Measurements from ENCODE around the gene ENDOV. TPM values are rescaled to one million over a fixed set of nuclear protein-coding genes. Genes with fewer than 3 reads are reported as not detected.
A peak's percentile ranks its signal among the peaks of the same experiment; 100 is the strongest.

The ENDOV gene
- total RNA-seq, 2 donors from 2014 or later: 19.1 to 25.3 TPM

- Histone ChIP-seq H3K9me3 (no peaks in the 10 kb centered on the region), H3K4me1 (no peaks in the 10 kb centered on the region), H3K27me3 (no peaks in the 10 kb centered on the region), H3K27ac (no peak overlapping the region), H3K36me3 (no peaks in the 10 kb centered on the region), H3K4me3 (no peak overlapping the region), H3K9ac (ENCODE audit: low read depth in 2 of 2, low read length in 2 of 2) (no peak overlapping the region)
- intact Hi-C loops (cut with DNase I): loop anchor here (10.0 kb wide), 1 partner anchor 681 kb away; no protein-coding TSS in a partner anchor
- no peak for TF ChIP-seq CTCF (IDR thresholded peaks at IDR 0.05)
- no peak for DNase-seq
Observed at GRCh38 chr17:80423536-80424225, 8.7 kb downstream of the ENDOV start.

GRCh38 chr17:80424261-80424660, 9.3 kb downstream of the ENDOV start:
- Histone ChIP-seq H3K9me3 (no peaks in the 10 kb centered on the region), H3K4me1 (no peaks in the 10 kb centered on the region), H3K36me3 (no peaks in the 10 kb centered on the region), H3K9ac (ENCODE audit: low read depth in 2 of 2, low read length in 2 of 2) (no peak overlapping the region), H3K27ac (no peak overlapping the region), H3K27me3 (no peaks in the 10 kb centered on the region), H3K4me3 (no peak overlapping the region)
- no peak for TF ChIP-seq CTCF (IDR thresholded peaks at IDR 0.05)
- intact Hi-C loops (cut with DNase I): loop anchor here (10.0 kb wide), 1 partner anchor 681 kb away; no protein-coding TSS in a partner anchor
- DNase-seq: no peak

GRCh38 chr17:80424878-80425765, 10.2 kb downstream of the ENDOV start:
- intact Hi-C loops (cut with DNase I): loop anchor here (5.0 to 10.0 kb wide), 2 partner anchors 152 to 680 kb away; no protein-coding TSS in a partner anchor

GRCh38 chr17:80425835-80426426, 11.0 kb downstream of the ENDOV start:
- intact Hi-C loops (cut with DNase I): loop anchor here (5.0 to 10.0 kb wide), 2 partner anchors 151 to 679 kb away; no protein-coding TSS in a partner anchor
- no peak for DNase-seq
- Histone ChIP-seq H3K36me3 (no peaks in the 10 kb centered on the region), H3K4me3 (no peak overlapping the region), H3K27me3 (no peaks in the 10 kb centered on the region), H3K9ac (ENCODE audit: low read depth in 2 of 2, low read length in 2 of 2) (no peak overlapping the region), H3K4me1 (no peaks in the 10 kb centered on the region), H3K27ac (no peak overlapping the region), H3K9me3 (no peaks in the 10 kb centered on the region)
- TF ChIP-seq CTCF (IDR thresholded peaks at IDR 0.05): no peak

More at GRCh38 chr17:80424878-80425765, 10.2 kb downstream of the ENDOV start:
- TF ChIP-seq CTCF (IDR thresholded peaks at IDR 0.05): no peak
- Histone ChIP-seq H3K27me3 (no peaks in the 10 kb centered on the region), H3K9me3 (no peaks in the 10 kb centered on the region), H3K4me1 (no peaks in the 10 kb centered on the region), H3K9ac (ENCODE audit: low read depth in 2 of 2, low read length in 2 of 2) (no peak overlapping the region), H3K36me3 (no peaks in the 10 kb centered on the region), H3K27ac (no peak overlapping the region), H3K4me3 (no peak overlapping the region)
- DNase-seq: no peak

GRCh38 chr17:80426671-80427326, 11.8 kb downstream of the ENDOV start:
- no peaks in the 10 kb centered on the region for H3K36me3 ChIP-seq
- DNase-seq: peak; percentile 66
- no peak overlapping the region for H3K27ac ChIP-seq
- no peaks in the 10 kb centered on the region for H3K27me3 ChIP-seq
- H3K9ac ChIP-seq (ENCODE audit: low read depth in 2 of 2, low read length in 2 of 2): no peak overlapping the region
- H3K9me3 ChIP-seq: no peaks in the 10 kb centered on the region
- no peak overlapping the region for H3K4me3 ChIP-seq
- no peaks in the 10 kb centered on the region for H3K4me1 ChIP-seq
- TF ChIP-seq CTCF (IDR thresholded peaks at IDR 0.05): peak; percentile 98
- intact Hi-C loops (cut with DNase I): loop anchor here (5.0 to 10.0 kb wide), 2 partner anchors 151 to 678 kb away; no protein-coding TSS in a partner anchor

Measured in colonic mucosa (tissue), 4 donors.